Spleen (tissue), 13 donors: ENCODE results near the gene CTTNBP2NL. TPM values are rescaled to one million over a fixed set of nuclear protein-coding genes. Genes with fewer than 3 reads are reported as not detected.

Experiments
- DNase-seq: peaks from one replicate; pipeline ENCODE4 v3.0.0-alpha.2; 2020
- H3K27ac ChIP-seq, 8 donors: fragments of 200-600 bp; sonication (generic) in 7 of 8; 1 replicate in 4 of 8; 2 replicates in 4 of 8; pipeline versions ENCODE4 v1.5.0 to v1.8.0; 2016 to 2021; ENCODE audit warnings: inconsistent platforms in 4 of 8, mild to moderate bottlenecking in 4 of 8, moderate library complexity in 1 of 8
- H3K27me3 ChIP-seq, 7 donors: fragments of 200-600 bp; sonication (generic) in 6 of 7; replicated peaks in 1 of 7; 1 replicate in 4 of 7; 2 replicates in 3 of 7; pipeline versions ENCODE4 v1.5.0 to v1.8.0; 2016 to 2021; ENCODE audit warnings: inconsistent platforms in 3 of 7, mild to moderate bottlenecking in 1 of 7
- H3K36me3 ChIP-seq, 6 donors: fragments of 200-600 bp; sonication (generic) in 5 of 6; 1 replicate in 4 of 6; 2 replicates in 2 of 6; pipeline versions ENCODE4 v1.5.0 to v1.8.0; 2016 to 2021; ENCODE audit warnings: inconsistent platforms in 2 of 6
- H3K4me1 ChIP-seq, 6 donors: fragments of 200-600 bp; sonication (generic) in 5 of 6; 1 replicate in 3 of 6; 2 replicates in 3 of 6; pipeline versions ENCODE4 v1.5.0 to v1.8.0; 2016 to 2021; ENCODE audit warnings: inconsistent platforms in 3 of 6
- H3K4me3 ChIP-seq, 8 donors: fragments of 200-600 bp; sonication (generic) in 7 of 8; 1 replicate in 4 of 8; 2 replicates in 4 of 8; pipeline versions ENCODE4 v1.5.0 to v1.8.0; 2016 to 2021; ENCODE audit warnings: inconsistent platforms in 4 of 8, mild to moderate bottlenecking in 4 of 8, moderate library complexity in 2 of 8
- H3K9me3 ChIP-seq, 8 donors: fragments of 200-600 bp; sonication (generic) in 7 of 8; 1 replicate in 4 of 8; 2 replicates in 4 of 8; pipeline versions ENCODE4 v1.5.0 to v1.8.0; 2016 to 2021; ENCODE audit warnings: inconsistent platforms in 4 of 8
- POLR2A ChIP-seq, 3 donors: fragments of 450-650 bp; IDR thresholded peaks; one replicate each; pipeline ENCODE4 v1.5.1; 2017; ENCODE audit warnings: antibody characterized with exemption in 3 of 3, mild to moderate bottlenecking in 1 of 3
- POLR2AphosphoS5 ChIP-seq, 3 donors: sonication (generic); formaldehyde crosslinking; IDR thresholded peaks; one replicate each; pipeline ENCODE4 v1.5.1; 2017; ENCODE audit warnings: antibody characterized with exemption in 3 of 3
- WGBS, 5 donors: extraction: QIAGEN DNeasy Blood & Tissue Kit in 3 of 5; methylation state at CpG; one replicate each; pipeline versions ENCODE4 v1.1.5 to v1.1.7; 2013 to 2018; 5-methylcytosine and 5-hydroxymethylcytosine counted together
- intact Hi-C: fragments of 100-400 bp; cut with DNase I; formaldehyde crosslinking; loops from one replicate; pipeline ENCODE4 v1.15.0; 2023; ENCODE audit warnings: low total_unique reads
- long read RNA-seq, 2 donors: transcript quantifications; one replicate each; lab custom pipeline, GENCODE V29; 2026
- polyA plus RNA-seq, 3 donors: library from polyadenylated mRNA; stranded (reverse); fragments of 200-250 nt; gene quantifications; one replicate each; pipeline ENCODE4 v1.2.1, GENCODE V29; 2013
- total RNA-seq, 7 donors: library from RNA; depleted of rRNA in 3 of 7; stranded (reverse); fragments of >200 nt in 3 of 7; fragmentation: NEBNext Ultra II Directional in 4 of 7; extraction: Animal tissue kit (Norgen Biotek cat#: 25700) in 4 of 7; gene quantifications; one replicate each; pipeline versions ENCODE4 v1.1.0 to v1.2.1, GENCODE V29; 2016 to 2021
- TF ChIP-seq, protein P1 (sequence below), 11 experiments: fragments of 200-600 bp in 7 of 11; fragments of 450-650 bp in 4 of 11; sonication (generic) in 4 of 11; IDR thresholded peaks in 8 of 11; conservative IDR thresholded peaks in 3 of 11; 1 replicate in 7 of 11; 2 replicates in 4 of 11; pipeline versions ENCODE4 v1.4.0 to v1.8.0; 2016 to 2021; ENCODE audit warnings: antibody characterized with exemption in 11 of 11, inconsistent platforms in 4 of 11, mild to moderate bottlenecking in 1 of 11
- donor health status: healthy with polysubstance abuse.
- donor health status: DM: no; HTN: no; CAD: no; lungs with moderate emphysema.
- donor health status: DM: no; HTN: no; CAD: no.
- donor health status: Bipolar disorder and iron deficiency.
- donor health status: healthy.
- donor health status: DM: no; HTN: no; CAD: no.
- donor health status: DM: yes; HTN: yes; CAD: no.

The CTTNBP2NL gene
- 10 to 100 TPM; 15.3 to 48.1 (median 27.5) TPM for total RNA-seq
- 1 to 10 TPM; 1.9 to 4.6 (median 2.5) TPM for polyA plus RNA-seq
- long read RNA-seq, donor 1, full-length matches to known transcripts = 13 of 13 reads
- long read RNA-seq, donor 1, partial matches to known transcripts = 0 of 13 reads
- long read RNA-seq, donor 1, other reads (novel, unspliced or antisense) = 0 of 13 reads
- long read RNA-seq, donor 2, full-length matches to known transcripts = 9 of 9 reads
- long read RNA-seq, donor 2, partial matches to known transcripts = 0 of 9 reads
- long read RNA-seq, donor 2, other reads (novel, unspliced or antisense) = 0 of 9 reads

DNA sequence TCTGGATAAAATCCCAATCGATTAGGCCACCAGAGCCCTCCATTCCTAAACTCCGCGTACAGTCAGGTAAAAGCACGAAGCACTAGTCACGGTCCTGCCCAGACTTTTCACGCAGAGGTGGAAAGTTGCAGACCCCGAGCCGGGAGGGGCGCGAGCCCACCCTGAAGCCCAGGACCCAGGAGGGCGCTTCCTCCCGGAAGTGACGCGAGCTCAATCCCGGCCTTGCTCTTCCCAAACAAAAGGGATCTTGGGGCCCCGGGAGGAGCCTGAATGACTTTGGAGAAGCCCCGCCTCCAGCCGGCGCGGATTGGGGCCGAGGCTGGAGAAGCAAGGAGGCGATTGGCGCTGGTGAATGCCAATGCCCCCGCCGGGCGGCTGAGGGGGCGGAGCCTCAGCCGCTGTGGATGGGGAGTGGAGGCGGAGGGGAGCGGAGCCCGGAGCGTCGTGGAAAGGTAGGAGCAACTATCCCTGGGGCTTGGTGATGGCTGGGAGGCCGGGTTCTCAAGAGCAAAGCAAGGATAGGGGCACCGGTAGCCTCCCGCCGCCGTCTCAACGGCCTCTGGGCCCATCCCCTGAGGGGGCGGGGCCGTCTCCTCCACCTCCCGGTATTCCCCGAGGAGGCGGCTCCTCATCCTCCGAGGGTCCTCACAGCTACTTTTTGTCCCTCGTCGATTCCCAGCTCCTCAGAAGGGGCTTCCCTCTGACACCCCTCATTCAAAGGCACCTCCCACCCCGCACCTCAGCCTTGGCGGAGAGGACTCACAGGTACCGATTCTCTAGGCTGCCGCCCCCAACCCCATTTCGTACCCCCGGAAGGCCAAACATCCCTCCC is at the start of gene CTTNBP2NL:
CTTNBP2NL (plus strand) TSS at position 394 of the 832 bp plus-strand sequence. CDS start 19,952 bp downstream, outside the sequence.
- peak within 1 kb of the TSS; percentile 61 to 92 (median 88) for H3K27ac ChIP-seq
- peaks cover 0 to 4% (median 0%) of the 10 kb centered on the region in 7 donors for H3K27me3 ChIP-seq
- peak; percentile 69 to 86 (median 82) for TF ChIP-seq POLR2AphosphoS5 (IDR thresholded peaks at IDR 0.05)
- no peak for TF ChIP-seq POLR2A (IDR thresholded peaks at IDR 0.05)
- TF ChIP-seq, protein P1, sequence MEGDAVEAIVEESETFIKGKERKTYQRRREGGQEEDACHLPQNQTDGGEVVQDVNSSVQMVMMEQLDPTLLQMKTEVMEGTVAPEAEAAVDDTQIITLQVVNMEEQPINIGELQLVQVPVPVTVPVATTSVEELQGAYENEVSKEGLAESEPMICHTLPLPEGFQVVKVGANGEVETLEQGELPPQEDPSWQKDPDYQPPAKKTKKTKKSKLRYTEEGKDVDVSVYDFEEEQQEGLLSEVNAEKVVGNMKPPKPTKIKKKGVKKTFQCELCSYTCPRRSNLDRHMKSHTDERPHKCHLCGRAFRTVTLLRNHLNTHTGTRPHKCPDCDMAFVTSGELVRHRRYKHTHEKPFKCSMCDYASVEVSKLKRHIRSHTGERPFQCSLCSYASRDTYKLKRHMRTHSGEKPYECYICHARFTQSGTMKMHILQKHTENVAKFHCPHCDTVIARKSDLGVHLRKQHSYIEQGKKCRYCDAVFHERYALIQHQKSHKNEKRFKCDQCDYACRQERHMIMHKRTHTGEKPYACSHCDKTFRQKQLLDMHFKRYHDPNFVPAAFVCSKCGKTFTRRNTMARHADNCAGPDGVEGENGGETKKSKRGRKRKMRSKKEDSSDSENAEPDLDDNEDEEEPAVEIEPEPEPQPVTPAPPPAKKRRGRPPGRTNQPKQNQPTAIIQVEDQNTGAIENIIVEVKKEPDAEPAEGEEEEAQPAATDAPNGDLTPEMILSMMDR (IDR thresholded peaks at IDR 0.05 in 8 of 11, conservative IDR thresholded peaks at IDR 0.05 in 3 of 11) = peak in 2 of 11 experiments; percentile 11 to 31
- intact Hi-C loops = loop anchor here (10.0 kb wide), 1 partner anchor 219 kb away; the partner anchor contains the start of genes CAPZA1 and ST7L
- DNase-seq = peak; percentile 96
- WGBS, 5 donors = 1% methylated on average over 51 to 53 of the region's 53 CpGs
- H3K4me3 ChIP-seq = peak within 1 kb of the TSS; percentile 90 to 99 (median 96)
- H3K9me3 ChIP-seq = no peaks in the 10 kb centered on the region
- peaks cover 22 to 88% (median 57%) of the 10 kb centered on the region in 6 donors for H3K4me1 ChIP-seq
- H3K36me3 ChIP-seq = no peaks in the 10 kb centered on the region

DNA sequence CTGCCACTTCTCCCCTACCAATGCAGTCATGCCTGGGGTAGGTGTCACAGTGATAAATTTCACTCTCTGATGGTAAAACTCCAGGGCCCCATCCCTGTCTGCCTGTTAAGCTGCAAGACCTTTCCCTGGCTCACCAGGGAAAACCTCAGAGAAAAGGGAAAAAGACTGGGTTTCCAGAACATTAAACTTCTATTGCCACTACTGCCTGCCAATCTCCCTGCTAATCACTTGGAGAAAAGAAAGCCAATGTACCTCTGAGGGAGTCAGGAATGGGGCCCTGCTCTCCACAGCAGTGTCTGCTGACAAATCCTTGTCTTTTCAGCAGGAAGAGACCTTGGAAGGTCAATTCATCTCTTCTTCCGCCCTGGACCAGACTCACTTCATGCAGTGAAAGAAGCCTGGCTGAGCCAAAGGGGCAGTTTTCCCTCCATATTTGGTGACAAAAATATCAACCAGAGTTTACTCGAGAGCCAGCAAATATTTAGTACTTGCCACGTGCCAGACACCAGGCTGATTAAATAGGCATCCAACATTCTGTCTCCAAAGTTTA is 49.1 kb upstream of the CTTNBP2NL start:
- peak overlapping the region in 1 of 8 donors; percentile 24 for H3K27ac ChIP-seq
- peaks cover 0 to 12% (median 5%) of the 10 kb centered on the region in 6 donors for H3K4me1 ChIP-seq
- peaks cover 0 to 6% (median 0%) of the 10 kb centered on the region in 7 donors for H3K27me3 ChIP-seq
- TF ChIP-seq POLR2AphosphoS5 (IDR thresholded peaks at IDR 0.05) (no peak), POLR2A (IDR thresholded peaks at IDR 0.05) (no peak)
- TF ChIP-seq, protein P1 (IDR thresholded peaks at IDR 0.05 in 8 of 11, conservative IDR thresholded peaks at IDR 0.05 in 3 of 11) = no peak
- WGBS, 5 donors = 59 to 79% (median 77%) methylated on average over 3 of the region's 3 CpGs
- peaks cover 0 to 23% (median 16%) of the 10 kb centered on the region in 8 donors for H3K9me3 ChIP-seq
- intact Hi-C loops = no loop called here
- no peaks in the 10 kb centered on the region for H3K36me3 ChIP-seq
- no peak overlapping the region for H3K4me3 ChIP-seq
- DNase-seq = peak; percentile 32

DNA sequence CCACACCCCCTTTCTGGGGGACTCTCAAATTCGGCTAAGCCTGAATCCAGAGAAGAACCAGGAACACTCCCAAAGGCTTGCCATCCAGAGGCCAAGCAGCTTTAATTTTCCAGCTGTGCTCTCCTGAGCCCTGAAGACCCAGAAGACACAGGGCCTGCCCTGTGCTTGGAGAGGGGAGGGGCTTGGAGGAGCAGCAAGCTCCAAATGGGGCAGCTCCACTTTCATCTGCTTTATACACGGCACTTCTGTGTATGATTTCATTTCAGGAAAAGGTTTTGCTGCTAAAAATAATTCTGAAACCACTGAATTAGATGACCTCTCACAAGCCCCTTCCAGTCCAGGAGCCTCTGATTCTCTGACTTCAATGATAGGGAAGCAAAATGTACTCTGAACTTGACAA is 39.2 kb upstream of the CTTNBP2NL start:
- Histone ChIP-seq H3K4me3 (no peak overlapping the region), H3K27me3 (peaks cover 0 to 20% (median 0%) of the 10 kb centered on the region in 7 donors), H3K4me1 (peaks cover 0 to 20% (median 6%) of the 10 kb centered on the region in 6 donors), H3K9me3 (no peaks in the 10 kb centered on the region), H3K36me3 (no peaks in the 10 kb centered on the region), H3K27ac (peak overlapping the region in 6 of 8 donors; percentile 6 to 83 (median 78))
- TF ChIP-seq POLR2AphosphoS5 (IDR thresholded peaks at IDR 0.05) (peak in 1 of 3 donors; percentile 16), POLR2A (IDR thresholded peaks at IDR 0.05) (no peak)
- TF ChIP-seq, protein P1 (IDR thresholded peaks at IDR 0.05 in 8 of 11, conservative IDR thresholded peaks at IDR 0.05 in 3 of 11) = no peak
- intact Hi-C loops = no loop called here
- 13 to 48% (median 38%) methylated on average over 1 to 2 of the region's 2 CpGs for whole genome bisulfite sequencing, 5 donors
- no peak for DNase-seq
